22Rv1 (cell line): ENCODE data around the gene CASK.

Source experiments
- H3K27ac ChIP-seq: fragments of 450-650 bp; 2 replicates; pipeline ENCODE4 v1.5.1; 2017
- ZFX ChIP-seq: fragments of 450-650 bp; IDR thresholded peaks from 2 replicates; pipeline ENCODE4 v1.6.1; 2017; ENCODE audit warnings: antibody characterized with exemption, borderline replicate concordance
- TF ChIP-seq, protein P1 (sequence below): fragments of 450-650 bp; IDR thresholded peaks from 2 replicates; pipeline ENCODE4 v1.5.1; 2017; ENCODE audit warnings: mild to moderate bottlenecking

The CASK gene

DNA sequence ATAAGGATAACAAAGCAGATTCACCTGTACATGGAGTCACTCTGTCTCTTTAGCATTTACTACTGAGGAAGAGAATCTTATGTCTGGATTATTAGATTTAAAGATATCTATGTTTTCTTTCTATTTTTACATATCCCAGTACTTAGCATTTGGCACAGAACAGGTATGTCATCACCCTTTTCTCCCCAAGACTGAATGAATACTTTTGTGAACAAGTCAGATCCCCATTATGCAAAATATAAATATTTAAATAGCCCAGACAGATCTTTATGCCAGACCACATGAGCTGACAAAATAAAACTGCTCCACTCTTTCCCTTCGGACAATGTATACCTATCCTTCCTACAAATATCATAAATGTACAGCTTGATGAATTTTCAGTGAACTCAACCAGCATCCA lies 94.5 kb downstream of the CASK start:
- H3K27ac ChIP-seq: no peak overlapping the region
- TF ChIP-seq, protein P1, sequence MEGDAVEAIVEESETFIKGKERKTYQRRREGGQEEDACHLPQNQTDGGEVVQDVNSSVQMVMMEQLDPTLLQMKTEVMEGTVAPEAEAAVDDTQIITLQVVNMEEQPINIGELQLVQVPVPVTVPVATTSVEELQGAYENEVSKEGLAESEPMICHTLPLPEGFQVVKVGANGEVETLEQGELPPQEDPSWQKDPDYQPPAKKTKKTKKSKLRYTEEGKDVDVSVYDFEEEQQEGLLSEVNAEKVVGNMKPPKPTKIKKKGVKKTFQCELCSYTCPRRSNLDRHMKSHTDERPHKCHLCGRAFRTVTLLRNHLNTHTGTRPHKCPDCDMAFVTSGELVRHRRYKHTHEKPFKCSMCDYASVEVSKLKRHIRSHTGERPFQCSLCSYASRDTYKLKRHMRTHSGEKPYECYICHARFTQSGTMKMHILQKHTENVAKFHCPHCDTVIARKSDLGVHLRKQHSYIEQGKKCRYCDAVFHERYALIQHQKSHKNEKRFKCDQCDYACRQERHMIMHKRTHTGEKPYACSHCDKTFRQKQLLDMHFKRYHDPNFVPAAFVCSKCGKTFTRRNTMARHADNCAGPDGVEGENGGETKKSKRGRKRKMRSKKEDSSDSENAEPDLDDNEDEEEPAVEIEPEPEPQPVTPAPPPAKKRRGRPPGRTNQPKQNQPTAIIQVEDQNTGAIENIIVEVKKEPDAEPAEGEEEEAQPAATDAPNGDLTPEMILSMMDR: no peak
- TF ChIP-seq ZFX: no peak

DNA sequence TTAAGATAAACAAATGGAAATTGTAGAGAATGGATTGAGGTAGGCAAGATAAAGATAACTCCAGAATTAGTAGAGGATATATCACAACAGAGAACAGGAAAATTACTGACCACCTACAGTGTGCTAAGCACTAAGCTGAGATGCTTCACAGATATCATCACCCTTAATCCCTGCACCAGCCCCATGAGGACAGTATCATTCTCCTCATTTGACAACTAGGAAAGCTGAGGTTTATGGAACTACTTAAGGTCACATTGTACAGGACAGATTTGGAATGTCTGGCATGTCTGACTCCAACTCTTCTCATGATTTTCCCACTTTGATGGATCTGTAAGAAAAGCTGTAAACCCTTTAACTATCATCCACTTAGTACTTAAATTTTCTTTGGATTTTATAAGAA lies 95.5 kb downstream of the CASK start:
- TF ChIP-seq ZFX: no peak
- TF ChIP-seq, protein P1: no peak
- H3K27ac ChIP-seq: no peak overlapping the region

DNA sequence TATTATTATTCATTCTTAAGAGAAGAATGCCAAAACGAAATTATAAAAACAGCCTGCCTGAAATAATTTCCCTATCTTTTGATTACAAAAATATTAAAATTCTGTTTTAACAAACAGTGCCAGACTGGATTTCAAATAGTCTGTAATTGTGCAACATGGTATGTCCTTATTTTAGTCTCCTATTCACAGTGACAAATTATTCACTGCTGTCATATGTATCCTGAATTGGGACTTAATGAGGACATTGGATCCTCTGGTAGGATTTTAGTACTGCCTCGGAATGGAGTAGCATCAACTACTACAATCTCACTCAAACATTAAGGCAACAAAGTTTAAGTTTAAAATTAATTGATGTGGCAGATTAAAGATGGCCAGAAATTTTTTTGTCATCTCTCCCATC lies 97.6 kb downstream of the CASK start:
- no peak overlapping the region for H3K27ac ChIP-seq
- TF ChIP-seq ZFX: no peak
- TF ChIP-seq, protein P1: no peak

DNA sequence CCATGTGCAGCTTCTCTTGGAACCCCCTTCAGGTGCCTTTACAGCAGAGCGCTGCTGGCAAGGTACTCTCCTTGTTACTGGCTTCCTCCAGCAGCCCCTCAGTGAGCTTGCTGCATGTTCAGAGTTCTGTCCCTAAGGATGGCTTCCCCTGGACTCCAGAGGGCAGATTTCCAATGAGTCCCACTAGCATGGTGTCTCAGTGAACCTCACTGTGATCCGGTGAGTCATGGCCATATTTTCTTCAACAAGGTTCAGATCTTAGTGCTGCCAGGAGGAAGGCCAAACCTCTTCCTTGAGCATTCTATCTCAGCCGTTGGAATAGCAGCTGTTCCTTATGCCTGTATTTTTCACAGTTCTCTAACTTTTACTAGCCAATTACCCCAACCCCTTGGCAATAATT lies 98.8 kb downstream of the CASK start:
- TF ChIP-seq, protein P1: no peak
- TF ChIP-seq ZFX: no peak
- H3K27ac ChIP-seq: no peak overlapping the region

DNA sequence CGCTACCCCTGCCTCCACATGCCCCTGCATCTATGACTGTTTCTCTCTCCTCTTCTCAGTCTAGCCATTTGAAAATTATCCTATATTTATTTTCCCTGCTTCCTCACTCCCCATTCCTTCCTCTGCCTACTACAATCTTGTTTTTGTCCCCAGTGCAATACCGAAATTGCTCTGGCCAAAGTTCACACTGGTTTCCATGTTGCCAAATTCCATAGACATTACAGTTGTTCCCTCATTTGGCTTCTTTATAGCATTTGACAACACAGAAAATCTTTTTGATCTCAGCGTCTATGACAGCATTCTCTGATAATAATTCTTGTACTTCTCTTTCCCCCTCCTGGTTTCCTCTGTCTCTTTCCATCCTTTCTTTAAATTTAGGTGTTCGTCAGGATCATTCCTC lies 100.0 kb downstream of the CASK start:
- TF ChIP-seq, protein P1: no peak
- no peak for TF ChIP-seq ZFX

DNA sequence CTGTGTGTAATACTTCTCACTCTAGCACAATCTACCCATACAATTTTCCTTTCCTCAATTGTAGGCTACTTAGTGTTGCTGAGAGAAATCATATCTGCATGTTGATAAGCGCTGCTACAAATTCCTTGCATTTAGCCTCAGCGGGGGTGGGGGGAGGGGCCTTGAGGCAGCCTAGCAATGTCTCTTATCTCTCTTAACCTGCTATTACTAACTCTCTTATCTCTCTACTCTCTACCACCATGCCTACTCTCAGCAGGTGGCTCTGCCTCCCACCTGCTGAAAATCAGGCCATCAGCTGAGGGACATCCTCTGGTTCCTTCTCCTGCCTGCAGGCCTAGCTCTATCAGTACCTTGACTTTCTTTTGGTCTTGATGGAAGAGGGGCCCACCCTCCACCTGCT lies 100.5 kb downstream of the CASK start:
- no peak overlapping the region for H3K27ac ChIP-seq
- no peak for TF ChIP-seq ZFX
- TF ChIP-seq, protein P1: no peak

More for the DNA sequence above, 100.0 kb downstream of the CASK start:
- H3K27ac ChIP-seq: no peak overlapping the region

DNA sequence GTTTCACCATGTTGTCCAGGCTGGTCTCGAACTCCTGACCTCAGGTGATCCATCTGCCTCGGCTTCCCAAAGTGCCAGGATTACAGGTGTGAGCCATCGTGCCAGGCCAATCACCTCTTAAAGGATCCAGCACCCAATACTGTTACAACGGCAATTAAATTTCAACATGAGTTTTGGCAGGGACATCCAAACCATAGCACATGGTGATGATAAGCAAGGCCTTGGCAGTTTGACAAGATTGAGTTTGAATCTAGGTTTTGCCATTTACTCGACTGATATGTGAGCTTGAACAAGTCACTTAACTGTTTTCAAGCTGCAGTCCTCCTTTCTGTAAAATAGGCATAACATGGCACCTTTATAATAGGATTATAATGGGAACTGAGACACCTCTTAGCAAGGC lies 115.3 kb downstream of the CASK start:
- TF ChIP-seq, protein P1: no peak
- TF ChIP-seq ZFX: no peak
- H3K27ac ChIP-seq: no peak overlapping the region
